Activated CD8-positive, alpha-beta memory T cell treated with anti-CD3 and anti-CD28 coated beads for 48 hours (primary cell): ENCODE measurements around the gene LANCL2.
"Not testable (repeated sequence)": the region's sequence is repeated elsewhere in the genome, so short reads cannot be mapped to it uniquely, and the experiment has no call there.

ENCODE experiments used
- DNase-seq, 3 experiments: peaks; one replicate each; pipeline ENCODE4 v3.0.0-alpha.2; 2020; ENCODE audit warnings: low read depth in 2 of 3, low spot score in 2 of 3

LANCL2 gene

DNA sequence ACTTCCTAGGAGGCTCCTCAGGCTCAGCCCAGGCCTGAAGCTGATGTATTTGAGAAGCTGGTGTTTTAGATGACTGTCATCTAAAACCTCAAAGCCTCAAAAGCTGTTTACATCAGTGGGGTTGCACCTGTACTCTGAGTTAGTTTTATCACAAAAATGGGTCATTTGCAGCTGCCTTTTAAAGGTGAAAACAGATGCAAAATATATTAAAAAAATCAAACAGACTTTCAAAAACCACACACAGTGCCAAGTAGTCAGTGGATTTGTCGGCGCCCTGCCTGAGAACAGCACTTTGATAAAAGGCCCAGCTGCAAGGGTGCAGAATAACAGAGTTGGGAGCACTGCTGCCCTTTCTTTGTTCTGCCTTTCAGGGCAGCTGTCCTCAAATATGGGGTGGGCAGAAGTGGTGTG, 104.1 kb downstream of the LANCL2 start:
- no peak for DNase-seq

DNA sequence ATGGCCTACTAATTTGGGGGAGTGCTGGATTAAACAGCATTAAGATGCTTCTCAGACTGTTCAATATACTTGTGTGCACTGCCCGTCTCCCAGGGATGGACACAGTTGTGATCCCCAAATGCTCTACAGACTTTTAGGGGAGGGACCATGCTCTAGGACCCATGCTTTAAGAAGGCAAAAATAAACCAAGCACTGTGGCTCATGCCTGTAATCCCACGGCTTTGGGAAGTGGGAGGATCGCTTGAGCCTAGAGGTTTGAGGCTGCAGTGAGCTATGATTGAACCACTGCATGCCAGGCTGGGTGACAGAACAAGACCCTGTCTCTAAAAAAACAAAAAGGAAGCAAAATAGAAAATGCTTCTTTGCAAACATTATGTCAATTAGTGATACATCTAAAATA, 104.6 kb downstream of the LANCL2 start:
- DNase-seq = no peak

DNA sequence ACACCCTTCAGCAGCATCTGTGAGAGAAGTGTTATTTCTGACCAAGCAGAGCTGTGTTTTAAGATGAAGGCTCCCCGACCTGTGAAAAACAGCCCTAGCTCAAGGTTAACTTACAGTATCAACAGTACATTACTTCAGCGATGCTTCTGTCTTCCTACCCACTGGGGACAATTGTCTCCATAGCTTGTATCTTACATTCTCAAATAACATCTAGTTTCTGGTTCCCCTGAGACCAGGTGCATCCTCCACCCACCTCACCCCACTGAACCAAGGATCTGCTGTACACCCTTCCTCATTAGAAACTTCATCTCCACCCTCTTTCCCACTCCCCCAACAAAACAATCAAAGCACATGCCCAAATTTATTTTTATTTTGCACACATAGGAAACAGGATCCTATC, 105.1 kb downstream of the LANCL2 start:
- DNase-seq = no peak

DNA sequence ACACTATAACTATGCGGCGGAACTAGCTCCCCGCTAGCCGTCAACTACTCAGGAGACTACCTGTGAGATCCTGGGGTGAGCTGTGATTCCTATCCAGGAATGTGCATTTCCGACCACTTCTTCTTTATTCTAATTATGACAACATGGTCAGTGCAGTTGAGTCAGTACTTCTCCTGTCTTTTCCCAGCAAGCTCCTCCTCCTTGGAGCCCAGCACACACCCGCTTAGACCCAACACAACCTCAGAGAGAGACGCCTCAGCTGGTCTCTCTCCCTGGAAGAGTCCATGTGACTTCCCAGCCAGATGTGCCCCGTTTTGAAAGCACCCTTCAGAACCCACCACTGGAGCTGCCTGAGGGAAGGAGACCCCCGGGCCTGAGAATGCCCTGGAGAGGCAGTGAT, 106.5 kb downstream of the LANCL2 start:
- DNase-seq = not testable (repeated sequence)

- not testable (repeated sequence) for DNase-seq
Observed at GRCh38 chr7:55472406-55472805, 107.3 kb downstream of the LANCL2 start.

- DNase-seq = no peak
Observed at GRCh38 chr7:55472928-55473725, 108.0 kb downstream of the LANCL2 start.

GRCh38 chr7:55473932-55474331, 108.8 kb downstream of the LANCL2 start:
- DNase-seq = no peak

GRCh38 chr7:55474944-55475854, 110.1 kb downstream of the LANCL2 start:
- DNase-seq = no peak

- no peak for DNase-seq
Observed at GRCh38 chr7:55475855-55476803, 111.0 kb downstream of the LANCL2 start.

DNA sequence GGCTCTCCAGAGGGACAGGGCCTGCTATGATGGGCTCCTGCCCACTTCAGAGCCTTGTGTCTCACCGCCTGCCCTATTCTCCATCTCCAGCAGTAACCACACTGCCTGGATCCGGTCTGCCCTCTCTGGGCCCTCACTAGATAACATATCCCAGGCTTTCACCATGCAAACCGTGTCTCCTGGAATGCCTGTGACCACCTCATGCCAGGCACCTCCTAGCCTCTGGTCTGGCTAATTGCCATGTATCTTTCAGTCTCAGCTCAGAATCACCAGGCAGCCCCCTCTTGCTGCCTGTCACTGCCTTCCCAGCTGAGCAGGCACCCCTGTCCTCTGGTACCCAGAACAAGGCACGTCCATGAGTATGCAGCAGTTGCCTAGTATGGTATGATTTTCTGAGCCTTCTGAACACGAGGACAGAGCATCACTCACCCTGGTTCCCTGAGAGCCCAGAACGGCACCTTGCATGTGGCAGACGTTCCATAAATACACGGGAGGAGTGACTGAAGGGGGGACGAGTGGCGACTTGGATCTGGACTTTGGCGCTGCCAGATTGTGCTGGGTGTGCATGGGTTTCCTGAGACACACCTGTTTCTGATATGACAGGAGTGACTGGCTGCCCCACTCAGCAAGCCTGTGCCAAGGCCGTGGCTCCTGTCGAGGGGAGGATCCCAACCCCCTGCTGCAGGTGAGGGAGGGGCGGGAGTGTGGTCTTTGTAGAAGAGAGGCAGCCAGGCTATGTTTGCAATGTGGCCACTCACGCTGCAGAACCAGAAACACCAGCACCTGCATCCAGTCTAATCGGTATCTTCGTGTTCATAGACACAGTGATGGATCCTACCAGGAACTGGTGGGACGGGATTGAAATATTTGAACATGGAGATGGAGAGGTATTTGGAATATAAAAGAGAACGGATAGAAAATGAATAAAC, 112.0 kb downstream of the LANCL2 start:
- DNase-seq = no peak

GRCh38 chr7:55477781-55478374, 112.7 kb downstream of the LANCL2 start:
- DNase-seq = no peak

- no peak for DNase-seq
Observed at GRCh38 chr7:55478700-55479099, 113.6 kb downstream of the LANCL2 start.

- no peak for DNase-seq
Observed at GRCh38 chr7:55481155-55481554, 116.0 kb downstream of the LANCL2 start.

- no peak for DNase-seq
Observed at GRCh38 chr7:55483046-55483445, 117.9 kb downstream of the LANCL2 start.
